SKM-1 treated with dmso at 0.1 percent for 144 hours (cell line): ENCODE results near the gene TM6SF1.

Source experiments
- DNase-seq: peaks from one replicate; lab custom pipeline; 2025; ENCODE audit not compliant: unreplicated experiment; lab: John Stamatoyannopoulos, UW

The TM6SF1 gene

GRCh38 chr15:83170474-83171165 lies 63.2 kb downstream of the TM6SF1 start:
- no peak for DNase-seq

- DNase-seq, result no peak
Observed at GRCh38 chr15:83174891-83175290, 67.4 kb downstream of the TM6SF1 start.

GRCh38 chr15:83178390-83178789 lies 70.9 kb downstream of the TM6SF1 start:
- DNase-seq, result no peak

GRCh38 chr15:83178869-83179325 lies 71.5 kb downstream of the TM6SF1 start:
- no peak for DNase-seq

- no peak for DNase-seq
Observed at GRCh38 chr15:83185561-83185960, 78.1 kb downstream of the TM6SF1 start.
